Stimulated activated CD8-positive, alpha-beta memory T cell treated with anti-CD3 and anti-CD28 coated beads, Interleukin-12 subunit alpha, Interleukin-12 subunit beta, amount 100 ng/mL, for 24 hours (primary cell): ENCODE data around the gene GART.
"Not testable (repeated sequence)": the region's sequence is repeated elsewhere in the genome, so short reads cannot be mapped to it uniquely, and the experiment has no call there.

ENCODE experiments used
- DNase-seq: peaks from one replicate; pipeline ENCODE4 v3.0.0-alpha.2; 2020; ENCODE audit errors: extremely low read depth

GART gene

GRCh38 chr21:33541756-33542639 is at the start of gene GART:
Gene GART, minus strand, starts transcription at chr21:33542117. Its CDS starts 2,802 bp downstream, at chr21:33539315.
- DNase-seq = peak; percentile 62

GRCh38 chr21:33588485-33589335 is 46.8 kb upstream of the GART start, which contains the start of gene DONSON:
Gene DONSON, minus strand, starts transcription at chr21:33588684. Its CDS starts 43 bp downstream, at chr21:33588641.
- DNase-seq = peak; percentile 67

GRCh38 chr21:33587792-33588484 is 46.0 kb upstream of the GART start:
- DNase-seq = no peak

GRCh38 chr21:33586927-33587326 is 45.0 kb upstream of the GART start:
- no peak for DNase-seq

GRCh38 chr21:33584455-33584854 is 42.5 kb upstream of the GART start:
- DNase-seq = no peak

GRCh38 chr21:33578959-33579542 is 37.1 kb upstream of the GART start:
- DNase-seq = no peak

GRCh38 chr21:33578214-33578613 is 36.3 kb upstream of the GART start:
- DNase-seq = no peak

- not testable (repeated sequence) for DNase-seq
Observed at GRCh38 chr21:33576741-33577141, 34.8 kb upstream of the GART start.

- no peak for DNase-seq
Observed at GRCh38 chr21:33572350-33572749, 30.4 kb upstream of the GART start.

GRCh38 chr21:33569991-33570390 is 28.1 kb upstream of the GART start:
- DNase-seq = no peak

- no peak for DNase-seq
Observed at GRCh38 chr21:33568448-33568847, 26.5 kb upstream of the GART start.

GRCh38 chr21:33567914-33568313 is 26.0 kb upstream of the GART start:
- no peak for DNase-seq

GRCh38 chr21:33566514-33566913 is 24.6 kb upstream of the GART start:
- DNase-seq = no peak

GRCh38 chr21:33562389-33562788 is 20.5 kb upstream of the GART start:
- no peak for DNase-seq

- no peak for DNase-seq
Observed at GRCh38 chr21:33561373-33561772, 19.5 kb upstream of the GART start.

- DNase-seq = no peak
Observed at GRCh38 chr21:33560965-33561364, 19.0 kb upstream of the GART start.

- no peak for DNase-seq
Observed at GRCh38 chr21:33559813-33560212, 17.9 kb upstream of the GART start.

GRCh38 chr21:33558777-33559421 is 17.0 kb upstream of the GART start:
- no peak for DNase-seq

- no peak for DNase-seq
Observed at GRCh38 chr21:33557447-33557846, 15.5 kb upstream of the GART start.

GRCh38 chr21:33554982-33555344 is 13.0 kb upstream of the GART start:
- DNase-seq = no peak
